ENCODE results near the gene RNF14.
"Not testable (repeated sequence)": the region's sequence is repeated elsewhere in the genome, so short reads cannot be mapped to it uniquely, and the experiment has no call there.

RNF14 gene

DNA sequence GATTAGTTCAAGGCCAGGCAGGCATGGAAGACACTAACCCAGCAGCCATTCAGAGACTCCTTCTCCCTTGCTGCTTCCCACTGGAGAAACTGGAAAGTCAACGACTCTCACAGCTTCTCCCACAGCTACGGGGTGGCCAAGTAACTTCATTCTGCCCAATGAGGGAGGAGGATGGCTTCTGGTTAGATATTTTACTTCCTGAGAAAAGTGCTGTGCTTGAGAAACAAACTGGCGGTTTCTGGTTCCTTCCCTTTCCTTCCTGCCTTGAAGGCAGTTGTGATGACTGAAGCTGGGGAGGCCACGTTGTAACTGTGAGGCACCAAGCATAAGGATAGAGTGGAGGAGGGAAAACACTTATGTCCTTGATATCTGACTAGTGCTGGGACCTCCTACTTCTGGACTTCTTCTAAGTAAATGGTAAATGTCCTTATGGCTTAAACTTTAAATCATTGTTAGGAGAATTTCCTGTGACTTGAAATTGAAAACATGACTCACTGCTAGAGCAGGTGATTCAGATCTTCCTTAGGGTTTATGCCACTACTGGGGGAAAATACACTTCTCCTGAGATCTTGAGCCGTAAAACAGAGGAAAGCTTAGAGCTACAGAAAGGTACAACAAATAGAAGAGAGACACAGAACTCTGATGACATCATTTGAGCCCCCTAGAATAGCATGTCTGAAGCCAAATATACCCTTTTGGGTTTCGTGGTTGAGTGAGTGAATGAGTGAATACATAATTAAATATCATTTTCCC, 47.1 kb downstream of the RNF14 start:
- DNase-seq: peak; percentile 48

DNA sequence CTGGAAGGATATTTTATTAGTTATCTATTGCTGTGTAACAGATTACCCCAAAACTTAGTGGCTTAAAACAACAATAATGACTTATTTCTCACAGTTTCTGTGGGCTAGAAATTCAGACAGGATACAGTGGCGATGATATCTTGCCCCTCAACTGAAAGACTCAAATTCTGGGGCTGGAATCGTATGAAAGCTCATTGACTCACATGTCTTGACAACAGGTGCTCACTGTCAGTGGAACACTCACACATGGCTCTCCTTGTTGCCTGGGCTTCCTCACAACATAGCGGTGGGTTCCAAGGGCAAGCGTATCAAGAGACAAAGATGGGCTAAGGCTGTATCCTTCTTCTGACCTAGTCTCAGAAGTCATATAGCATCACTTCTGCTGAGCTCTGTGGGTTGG, 47.7 kb downstream of the RNF14 start:
- DNase-seq: no peak

DNA sequence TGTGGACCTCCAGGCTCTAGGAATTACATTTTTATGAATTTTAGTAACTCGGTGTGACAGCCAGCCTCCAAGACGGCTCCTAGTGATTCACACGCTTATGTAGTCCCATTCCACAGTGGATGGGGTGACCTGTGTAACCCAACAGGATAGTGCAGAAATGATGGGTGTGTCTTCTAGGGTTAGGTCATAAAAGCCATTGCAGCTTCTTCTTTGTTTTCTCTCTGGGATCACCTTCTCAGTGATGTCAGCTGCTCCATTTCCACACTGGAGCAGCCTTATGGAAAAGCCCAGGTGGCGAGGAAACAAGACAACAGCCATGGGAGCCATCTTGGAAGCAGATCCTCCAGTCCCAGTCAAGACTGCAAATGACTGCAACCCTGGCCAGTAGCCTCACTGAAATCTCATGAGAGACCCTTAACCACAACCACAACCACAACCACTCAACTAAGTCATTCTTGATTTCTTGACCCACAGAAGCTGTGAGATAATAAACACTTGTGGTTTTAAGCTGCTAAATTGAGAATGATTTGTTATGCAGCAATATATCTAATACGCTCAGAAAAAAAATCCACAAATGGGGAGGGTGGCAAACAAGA, 49.0 kb downstream of the RNF14 start:
- peak; percentile 75 for DNase-seq

DNA sequence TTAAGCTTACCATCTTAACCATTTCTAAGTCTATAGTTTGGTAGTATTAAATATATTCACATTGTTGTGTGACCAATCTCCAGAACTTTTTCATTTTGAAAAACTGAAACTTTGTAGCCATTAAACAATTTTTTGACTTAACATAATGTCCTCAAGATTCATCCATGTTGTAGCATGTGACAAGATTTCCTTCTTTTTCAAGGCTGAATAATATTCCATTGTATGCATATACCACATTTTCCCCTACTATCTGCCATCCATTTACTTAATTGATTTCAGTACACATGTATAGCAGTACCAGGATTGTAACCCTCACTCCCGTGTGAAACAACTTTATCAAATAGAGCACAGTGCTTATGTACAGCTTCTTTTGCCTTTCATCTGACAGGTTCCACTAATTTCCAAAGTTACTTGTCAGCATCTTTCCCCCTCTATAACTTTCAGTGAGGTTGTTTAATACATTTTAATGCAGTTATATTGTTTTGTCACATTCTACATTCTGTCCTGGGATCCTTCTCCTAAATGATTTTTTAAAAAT, 51.3 kb downstream of the RNF14 start:
- no peak for DNase-seq

DNA sequence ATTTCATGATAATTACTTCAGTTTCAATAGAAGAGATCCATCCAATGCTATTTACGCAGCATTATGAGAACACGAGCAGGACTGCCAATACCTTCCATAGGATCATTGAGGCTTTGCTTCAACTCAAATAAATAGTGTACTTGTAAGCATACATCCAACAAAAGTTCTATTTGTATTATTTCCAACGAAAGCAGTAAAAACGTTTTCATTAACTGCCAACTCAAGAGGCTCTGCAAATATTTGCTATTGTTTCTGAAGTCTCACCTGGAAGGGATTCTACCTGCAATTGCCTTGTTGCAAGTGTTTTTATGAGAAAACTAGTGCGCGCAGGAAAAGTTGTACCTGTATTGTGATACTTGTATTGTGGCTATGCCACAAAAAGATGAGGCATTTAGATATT, 54.9 kb downstream of the RNF14 start:
- no peak for DNase-seq

DNA sequence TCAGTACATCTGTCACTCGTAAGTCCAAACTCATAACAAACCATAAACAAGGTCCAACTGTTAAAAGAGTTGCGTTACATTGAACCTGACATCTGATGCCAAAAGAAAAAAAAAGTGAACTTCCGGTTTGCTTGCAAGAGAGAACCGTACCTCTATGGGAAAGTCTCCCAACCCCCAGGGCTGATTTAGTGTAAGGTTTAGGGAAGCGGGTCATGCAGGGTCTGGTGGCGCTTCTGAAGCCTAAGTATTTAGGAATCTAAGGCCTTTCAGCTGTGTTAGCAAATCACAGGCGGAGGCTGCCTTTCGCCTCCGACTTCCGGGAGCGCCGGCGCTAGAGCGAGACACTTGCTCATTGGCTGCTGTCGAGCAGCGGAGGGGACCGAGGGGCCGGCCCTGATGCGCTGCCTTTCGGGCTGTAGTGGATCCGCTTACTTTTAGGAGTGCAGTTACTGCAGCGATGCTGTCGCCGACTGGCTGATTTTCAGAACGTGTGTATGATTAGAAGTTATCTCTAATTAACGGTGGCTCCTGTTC, 55.9 kb downstream of the RNF14 start:
- DNase-seq: peak; percentile 84

DNA sequence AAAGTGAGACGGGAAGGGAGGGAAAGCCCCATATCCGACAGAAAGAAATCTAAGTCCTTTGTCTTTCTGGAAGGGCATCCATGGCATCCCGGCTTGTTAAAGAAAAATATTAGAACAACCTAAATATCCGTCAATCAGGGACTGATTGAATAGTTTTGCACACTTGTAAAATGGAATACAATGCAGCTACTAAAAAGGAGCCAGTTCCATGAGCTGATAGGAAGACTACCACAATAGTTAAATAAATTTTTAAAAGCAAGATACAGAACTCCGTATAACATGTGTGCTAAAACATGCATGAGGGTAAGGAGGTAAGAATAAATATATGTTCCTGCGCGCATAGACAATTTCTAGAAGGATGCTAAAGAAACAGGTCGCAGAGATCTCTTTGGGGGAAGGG, 56.7 kb downstream of the RNF14 start:
- no peak for DNase-seq

DNA sequence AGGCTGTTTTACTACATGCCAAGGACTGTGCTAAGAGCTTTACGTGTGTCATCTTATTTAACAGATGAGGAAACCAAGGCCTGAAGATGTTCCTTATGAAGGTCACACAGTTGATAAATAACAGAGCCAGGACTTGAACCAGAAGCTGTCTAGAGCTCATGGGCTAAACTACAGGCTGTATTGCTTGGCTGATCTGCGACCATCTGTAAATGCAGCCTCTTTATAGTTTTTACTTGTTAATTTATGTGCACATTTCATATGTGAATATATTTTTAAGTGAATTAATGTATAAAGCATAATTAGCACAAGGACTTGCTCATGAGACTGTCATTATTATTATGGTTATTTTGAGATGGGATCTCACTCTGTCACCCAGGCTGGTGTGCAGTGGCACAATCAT, 63.2 kb downstream of the RNF14 start:
- no peak for DNase-seq

DNA sequence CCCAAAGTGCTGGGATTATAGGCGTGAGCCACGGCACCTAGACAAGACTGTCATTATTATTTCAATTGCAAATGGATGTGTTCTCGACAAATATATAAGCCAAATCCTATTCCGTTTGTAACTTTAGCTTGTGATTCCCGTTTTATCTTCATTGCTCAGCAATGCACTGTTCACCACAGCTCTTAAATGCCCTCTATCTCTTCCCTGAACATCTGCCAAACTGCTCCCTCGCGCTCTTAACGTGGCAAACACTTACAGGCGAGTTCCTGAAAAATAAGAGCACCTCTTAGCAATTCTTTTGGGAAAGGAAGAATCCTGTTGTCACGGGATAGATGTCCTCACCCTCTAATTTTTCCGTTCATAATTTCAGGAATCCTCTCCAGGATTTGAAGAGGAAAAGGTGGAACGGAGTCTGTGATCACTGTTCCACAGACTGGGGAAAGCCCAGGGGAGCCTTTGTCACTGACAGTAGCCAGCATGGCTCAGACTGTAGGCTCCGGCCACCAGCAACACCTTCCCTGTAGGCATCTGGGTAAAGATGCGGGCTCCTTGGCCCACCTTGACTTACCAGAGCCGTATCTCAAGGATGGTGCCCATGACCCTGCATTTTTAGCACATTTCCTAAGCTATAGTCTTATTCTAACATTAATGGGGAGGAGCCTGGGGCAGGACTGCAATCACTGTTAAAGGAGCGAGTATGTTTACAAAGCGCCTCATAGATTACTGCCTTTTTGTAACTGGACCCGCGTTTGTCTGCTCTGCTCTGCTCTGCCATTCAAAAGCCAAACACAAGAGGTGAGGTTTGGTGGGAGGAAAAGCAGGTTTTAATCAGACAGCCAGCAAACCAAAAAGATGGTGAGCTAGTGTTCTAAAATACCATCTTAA, 64.1 kb downstream of the RNF14 start:
- no peak for DNase-seq

DNA sequence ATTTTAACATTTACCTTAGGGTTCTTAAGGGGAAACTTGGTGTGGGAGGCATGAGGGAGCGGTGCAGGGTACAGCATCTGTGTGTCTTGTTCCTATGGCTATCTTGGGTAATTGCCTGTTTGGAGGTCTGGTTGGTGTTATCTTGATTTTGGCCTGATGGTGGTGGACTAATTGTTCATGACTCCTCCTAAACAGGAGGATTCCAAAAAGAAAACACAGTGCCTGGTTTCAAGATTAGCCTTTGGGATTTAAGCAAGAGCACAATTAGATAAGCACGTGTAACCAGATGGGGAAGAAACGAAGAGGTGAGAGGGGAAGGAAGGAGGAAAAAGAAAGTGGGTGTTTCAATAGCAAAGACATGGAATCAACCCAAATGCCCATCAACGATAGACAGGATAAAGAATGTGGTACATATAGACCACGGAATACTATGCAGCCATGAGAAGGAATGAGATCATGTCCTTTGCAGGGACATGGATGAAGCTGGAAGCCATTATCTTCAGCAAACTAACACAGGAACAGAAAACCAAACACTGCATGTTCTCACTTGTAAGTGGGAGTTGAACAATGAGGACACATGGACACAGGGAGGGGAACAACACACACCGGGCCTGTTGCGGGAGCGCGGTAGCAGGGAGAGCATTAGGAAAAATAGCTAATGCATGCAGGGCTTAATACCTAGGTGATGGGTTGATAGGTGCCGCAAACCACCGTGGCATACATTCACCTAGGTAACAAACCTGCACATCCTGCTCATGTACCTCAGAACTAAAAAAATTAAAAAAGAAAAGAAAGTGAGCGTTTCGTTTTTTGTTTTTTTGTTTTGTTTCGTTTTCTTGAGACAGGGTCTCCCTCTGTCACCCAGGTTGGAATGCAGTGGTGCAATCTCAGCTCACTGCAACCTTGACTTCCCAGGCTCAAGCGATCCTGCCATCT, 65.0 kb downstream of the RNF14 start:
- DNase-seq: not testable (repeated sequence)

DNA sequence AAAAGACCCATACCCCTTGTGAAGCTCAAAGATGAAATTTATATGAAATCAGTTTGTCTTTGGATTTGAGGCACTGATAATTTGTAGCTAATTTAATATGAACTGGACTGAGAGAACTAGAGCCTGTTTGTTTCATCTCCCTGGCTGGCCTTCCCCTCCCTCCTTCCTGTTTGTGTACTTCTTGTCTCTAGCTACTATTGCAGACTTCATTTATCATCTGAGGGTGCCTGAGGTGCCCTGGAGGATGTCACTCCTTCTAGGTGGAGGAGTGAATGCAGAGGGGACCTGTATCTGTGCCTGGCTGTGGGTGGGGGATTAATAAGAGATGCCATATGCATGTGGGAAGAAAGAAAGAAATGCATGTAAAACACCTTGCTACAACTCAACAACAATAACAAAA, 66.1 kb downstream of the RNF14 start:
- DNase-seq: no peak

DNA sequence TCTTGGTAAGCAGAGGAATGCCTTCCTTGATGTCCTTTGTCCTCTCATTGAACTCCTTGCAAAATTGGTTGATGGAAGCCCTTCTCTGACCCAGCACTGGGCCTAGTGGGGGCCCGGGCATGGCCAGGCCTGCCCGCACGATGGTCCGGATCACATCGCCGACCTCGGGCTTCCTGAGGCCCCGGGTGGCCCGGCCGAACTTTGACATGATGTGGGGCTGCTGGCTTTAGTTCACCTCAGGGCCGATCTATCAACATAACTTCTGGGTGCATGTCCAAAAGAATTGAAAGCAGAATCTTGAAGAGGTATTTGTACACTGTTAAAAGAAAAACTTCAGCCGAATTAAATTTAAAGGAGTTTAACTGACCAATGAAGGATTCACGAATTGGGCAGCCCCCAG, 68.0 kb downstream of the RNF14 start:
- DNase-seq: no peak

DNA sequence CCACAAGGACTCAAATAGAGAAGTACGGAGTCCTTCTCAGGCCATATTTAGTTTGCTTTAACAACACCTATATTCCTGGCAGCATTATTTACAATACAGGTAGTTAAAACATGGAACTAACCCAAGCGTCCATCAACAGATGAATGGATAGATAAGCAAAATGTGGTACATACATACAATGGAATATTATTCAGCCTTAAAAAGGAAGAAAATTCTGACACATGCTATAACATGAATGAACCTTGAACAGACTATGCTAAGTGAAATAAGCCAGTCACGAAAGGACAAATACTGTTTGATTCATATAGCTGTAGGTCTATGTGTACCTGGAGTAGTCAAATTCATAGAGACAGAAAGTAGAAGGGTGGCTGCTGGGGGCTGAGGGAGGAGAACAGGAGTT, 68.7 kb downstream of the RNF14 start:
- not testable (repeated sequence) for DNase-seq

DNA sequence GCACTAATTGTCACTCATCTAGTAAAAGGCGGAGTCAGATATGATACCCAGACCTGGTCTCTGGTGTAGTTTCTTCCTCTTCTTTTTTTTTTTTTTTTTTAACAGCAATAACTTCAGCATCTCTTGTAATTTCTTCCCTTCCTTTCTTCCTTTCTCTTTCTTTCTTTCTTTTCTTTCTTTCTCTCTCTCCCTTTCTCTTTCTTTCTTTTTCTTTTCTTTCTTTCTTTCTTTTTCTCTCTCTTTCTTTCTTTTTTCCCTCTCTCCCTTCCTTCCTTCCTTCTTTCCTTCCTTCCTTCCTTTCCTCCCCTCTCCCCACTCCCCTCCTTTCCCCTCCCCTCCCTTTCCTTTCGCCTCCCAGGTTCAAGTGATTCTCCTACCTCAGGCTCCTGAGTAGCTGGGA, 69.8 kb downstream of the RNF14 start:
- no peak for DNase-seq

Measured in fibroblast of skin of right biceps (primary cell).